ENCODE results near the gene ELANE.
"Not testable (repeated sequence)": the region's sequence is repeated elsewhere in the genome, so short reads cannot be mapped to it uniquely, and the experiment has no call there.

Gene ELANE

DNA sequence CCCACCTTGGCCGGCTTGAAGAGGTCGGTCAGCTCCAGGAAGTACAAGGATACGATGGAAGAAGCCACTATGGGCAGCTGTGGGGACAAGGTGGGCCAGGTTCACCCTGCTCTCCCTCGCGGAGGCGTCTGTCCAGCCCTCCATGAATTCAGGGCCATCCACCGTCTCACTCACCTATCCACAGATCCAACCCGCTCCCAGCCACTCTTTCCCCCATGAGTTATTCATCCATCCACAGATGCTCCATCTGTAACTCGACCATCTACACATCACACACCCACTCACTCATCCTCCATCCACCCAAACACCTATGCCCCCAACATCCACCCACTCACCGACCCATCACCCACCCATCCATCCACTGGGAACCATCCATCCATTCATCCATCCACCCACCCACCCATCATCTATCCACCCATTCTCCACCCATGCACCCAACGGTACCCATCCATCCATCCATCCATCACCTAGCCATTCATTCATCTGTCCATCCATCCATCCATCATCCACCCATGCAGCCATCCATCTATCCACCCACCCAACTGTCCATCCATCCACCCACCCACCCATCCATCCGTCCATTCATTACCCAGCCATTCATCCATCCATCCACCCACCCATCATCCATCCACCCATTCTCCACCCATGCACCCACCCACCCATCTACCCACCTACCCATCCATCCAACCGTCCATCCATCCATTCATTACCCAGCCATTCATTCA, 36.2 kb upstream of the ELANE start:
- TF ChIP-seq, protein P1, sequence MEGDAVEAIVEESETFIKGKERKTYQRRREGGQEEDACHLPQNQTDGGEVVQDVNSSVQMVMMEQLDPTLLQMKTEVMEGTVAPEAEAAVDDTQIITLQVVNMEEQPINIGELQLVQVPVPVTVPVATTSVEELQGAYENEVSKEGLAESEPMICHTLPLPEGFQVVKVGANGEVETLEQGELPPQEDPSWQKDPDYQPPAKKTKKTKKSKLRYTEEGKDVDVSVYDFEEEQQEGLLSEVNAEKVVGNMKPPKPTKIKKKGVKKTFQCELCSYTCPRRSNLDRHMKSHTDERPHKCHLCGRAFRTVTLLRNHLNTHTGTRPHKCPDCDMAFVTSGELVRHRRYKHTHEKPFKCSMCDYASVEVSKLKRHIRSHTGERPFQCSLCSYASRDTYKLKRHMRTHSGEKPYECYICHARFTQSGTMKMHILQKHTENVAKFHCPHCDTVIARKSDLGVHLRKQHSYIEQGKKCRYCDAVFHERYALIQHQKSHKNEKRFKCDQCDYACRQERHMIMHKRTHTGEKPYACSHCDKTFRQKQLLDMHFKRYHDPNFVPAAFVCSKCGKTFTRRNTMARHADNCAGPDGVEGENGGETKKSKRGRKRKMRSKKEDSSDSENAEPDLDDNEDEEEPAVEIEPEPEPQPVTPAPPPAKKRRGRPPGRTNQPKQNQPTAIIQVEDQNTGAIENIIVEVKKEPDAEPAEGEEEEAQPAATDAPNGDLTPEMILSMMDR (conservative IDR thresholded peaks at IDR 0.05; ENCODE audit: low read depth, low read length) = no peak
- no peak for DNase-seq (ENCODE audit: low read depth)
- H3K4me3 ChIP-seq (ENCODE audit: low read depth, low read length) = no peak overlapping the region

DNA sequence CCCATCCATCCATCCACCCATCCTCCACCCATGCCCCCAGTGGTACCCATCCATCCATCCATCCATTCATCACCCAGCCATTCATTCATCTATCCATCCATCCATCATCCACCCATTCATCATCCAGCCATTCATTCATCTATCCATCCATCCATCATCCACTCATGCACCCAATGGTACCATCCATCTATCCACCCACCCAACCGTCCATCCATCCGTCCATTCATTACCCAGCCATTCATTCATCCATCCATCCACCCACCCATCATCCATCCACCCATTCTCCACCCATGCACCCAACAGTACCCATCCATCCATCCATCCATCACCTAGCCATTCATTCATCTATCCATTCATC, 35.6 kb upstream of the ELANE start:
- TF ChIP-seq, protein P1 (conservative IDR thresholded peaks at IDR 0.05; ENCODE audit: low read depth, low read length) = no peak
- H3K4me3 ChIP-seq (ENCODE audit: low read depth, low read length) = no peak overlapping the region
- DNase-seq (ENCODE audit: low read depth) = no peak

DNA sequence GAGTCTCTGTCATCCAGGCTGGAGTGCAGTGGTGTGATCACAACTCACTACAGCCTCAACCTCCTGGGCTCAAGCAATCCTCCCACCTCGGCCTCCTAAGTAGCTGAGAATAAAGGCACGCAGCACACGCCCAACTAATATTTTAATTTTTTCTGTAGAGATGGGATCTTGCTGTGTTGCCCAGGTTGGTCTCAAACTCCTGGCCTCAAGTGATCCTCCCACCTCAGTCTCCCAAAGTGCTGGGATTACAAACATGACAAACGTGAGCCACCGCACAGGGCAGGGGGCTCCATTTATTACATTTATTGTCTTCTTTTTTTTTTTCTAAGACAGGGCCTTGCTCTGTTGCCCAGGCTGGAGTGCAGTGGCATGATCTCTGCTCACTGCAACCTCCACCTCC, 31.9 kb upstream of the ELANE start:
- DNase-seq (ENCODE audit: low read depth); H3K4me3 ChIP-seq (ENCODE audit: low read depth, low read length): not testable (repeated sequence)

DNA sequence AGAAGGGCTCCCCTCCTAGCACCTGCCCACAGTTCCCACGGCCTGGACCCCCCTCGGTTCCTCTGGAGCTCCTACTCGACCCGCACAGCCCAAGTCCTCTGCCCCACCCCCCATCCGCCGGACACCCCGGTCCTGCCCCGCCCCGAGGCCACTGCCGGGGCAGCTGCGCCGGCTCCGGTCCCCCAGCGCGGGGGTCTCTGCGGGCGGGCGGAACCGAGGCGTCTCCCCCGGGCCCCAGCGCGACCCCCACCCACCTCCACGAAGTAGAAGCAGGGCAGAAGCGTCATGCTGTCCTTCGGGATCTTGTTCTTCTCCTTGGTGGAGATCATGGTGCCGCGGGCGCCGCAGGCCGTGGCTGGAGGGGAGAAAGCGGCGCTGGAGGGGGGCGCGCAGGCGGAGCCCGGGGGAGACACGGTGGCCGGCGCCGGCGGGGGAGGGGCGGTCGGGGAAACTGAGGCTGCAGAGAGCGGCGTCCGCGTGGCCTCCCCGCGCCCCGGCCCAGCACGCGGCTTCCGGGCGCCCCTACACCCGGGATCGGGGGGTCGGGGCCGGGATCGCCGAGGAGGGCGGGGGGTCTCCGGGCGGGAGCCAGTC, 30.8 kb upstream of the ELANE start:
- DNase-seq (ENCODE audit: low read depth) = no peak
- H3K4me3 ChIP-seq (ENCODE audit: low read depth, low read length) = peak overlapping the region; percentile 49
- TF ChIP-seq, protein P1 (conservative IDR thresholded peaks at IDR 0.05; ENCODE audit: low read depth, low read length) = no peak

DNA sequence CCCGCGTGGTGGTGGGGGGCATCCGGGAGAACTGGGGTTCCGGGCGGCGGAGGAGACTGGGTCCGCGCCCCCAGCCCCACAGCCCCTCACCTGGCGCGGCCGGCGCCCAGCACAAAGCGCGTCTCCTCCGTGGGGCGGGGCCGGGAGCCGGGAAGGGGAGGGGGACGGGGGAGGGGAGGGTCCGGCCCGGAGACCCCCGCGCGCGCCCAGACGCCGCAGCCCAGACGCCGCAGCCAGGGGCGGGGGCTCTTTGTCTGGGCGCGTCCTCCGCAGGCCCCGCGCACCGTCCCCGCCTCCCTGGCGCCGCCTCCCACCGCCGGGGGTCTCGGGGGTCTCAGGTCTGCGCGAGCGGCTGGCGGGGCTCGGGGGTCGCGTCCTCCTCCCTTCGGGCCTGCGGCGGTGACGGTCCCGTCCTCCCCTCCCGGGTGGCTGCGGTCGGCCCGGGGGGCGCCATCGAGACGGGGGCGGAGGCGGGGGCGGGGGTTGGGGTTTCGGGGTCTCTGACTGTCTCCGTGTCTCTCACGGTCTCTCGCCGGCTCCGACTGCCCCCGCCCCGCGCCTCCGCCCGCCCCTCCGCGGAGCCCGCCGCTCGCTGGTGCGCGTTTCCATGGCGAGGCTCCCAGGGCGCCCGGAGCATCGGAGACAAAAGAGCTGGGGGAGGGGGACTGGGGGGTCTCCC, 30.1 kb upstream of the ELANE start, which contains the start of gene PLPPR3:
TSS of gene PLPPR3 (minus strand) at position 131 of the 679 bp plus-strand sequence. CDS start 396 bp downstream, outside the sequence.
- TF ChIP-seq, protein P1 (conservative IDR thresholded peaks at IDR 0.05; ENCODE audit: low read depth, low read length) = no peak
- H3K4me3 ChIP-seq (ENCODE audit: low read depth, low read length) = peak within 1 kb of the TSS; percentile 49
- no peak for DNase-seq (ENCODE audit: low read depth)

DNA sequence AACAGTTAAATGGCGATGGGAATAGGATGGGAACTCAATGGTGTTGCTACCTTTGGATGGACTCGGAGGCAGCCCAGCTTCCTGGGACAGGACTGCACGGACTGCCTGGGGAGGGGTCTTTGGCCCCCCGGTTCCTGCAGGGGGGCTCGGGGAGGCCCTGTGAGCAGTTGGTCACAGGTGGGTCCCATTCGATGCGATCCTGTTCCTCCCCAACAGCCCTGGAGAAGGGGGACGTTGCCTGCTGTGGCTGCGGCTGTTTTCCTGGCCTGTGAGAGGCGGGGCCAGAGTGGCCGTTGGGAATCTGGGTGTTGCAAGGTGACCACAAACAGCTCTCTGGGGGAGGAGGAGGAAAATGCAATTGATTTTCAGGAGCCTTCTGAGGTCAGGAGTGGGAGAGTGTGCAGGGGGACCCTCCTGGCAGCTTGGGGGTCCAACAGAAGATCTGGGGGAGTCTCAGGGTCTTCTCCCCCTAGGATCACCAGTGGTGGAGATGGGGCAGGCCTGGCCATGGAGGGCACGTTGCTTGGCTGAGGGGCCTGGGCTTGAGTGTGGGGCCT, 28.5 kb upstream of the ELANE start:
- no peak overlapping the region for H3K4me3 ChIP-seq (ENCODE audit: low read depth, low read length)
- DNase-seq (ENCODE audit: low read depth) = no peak
- TF ChIP-seq, protein P1 (conservative IDR thresholded peaks at IDR 0.05; ENCODE audit: low read depth, low read length) = no peak

DNA sequence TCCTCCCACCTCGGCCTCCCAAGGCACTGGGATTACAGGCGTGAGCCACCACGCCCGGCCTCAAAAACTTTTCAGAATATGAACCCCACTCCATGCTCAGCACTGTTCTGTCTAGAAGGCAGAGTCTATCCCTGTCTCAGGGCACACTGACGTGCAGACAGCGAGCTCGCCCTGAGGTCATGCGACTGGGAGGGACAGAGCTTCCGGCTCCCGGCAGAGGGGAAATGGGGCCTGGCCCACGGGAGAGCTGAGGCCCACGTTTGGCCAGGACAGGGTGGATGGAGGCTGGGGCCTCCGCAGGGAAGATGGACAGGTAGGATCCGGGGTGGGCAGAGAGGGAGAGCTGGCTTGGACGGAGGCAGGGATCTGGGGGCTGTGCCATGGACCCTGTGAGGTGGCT, 27.2 kb upstream of the ELANE start:
- TF ChIP-seq, protein P1 (conservative IDR thresholded peaks at IDR 0.05; ENCODE audit: low read depth, low read length) = no peak
- DNase-seq (ENCODE audit: low read depth) = no peak
- no peak overlapping the region for H3K4me3 ChIP-seq (ENCODE audit: low read depth, low read length)
